ENCODE results near the gene CCL20. TPM values are rescaled to one million over a fixed set of nuclear protein-coding genes. Genes with fewer than 3 reads are reported as not detected.
A peak's percentile ranks its signal among the peaks of the same experiment; 100 is the strongest.

The CCL20 gene
- total and polyA plus RNA-seq, 2 of the 13 experiments (the other 11 are each of a cell fraction or from before 2014, with no cell fraction given), result 223 to 903 TPM

GRCh38 chr2:227813562-227814353 lies at the start of gene CCL20 (continued):
- peak; percentile 57; the same call in 1 of the 2 replicates for TF ChIP-seq ZHX1 (CRISPR knock-in tag; IDR thresholded peaks at IDR 0.05; ENCODE audit: low read depth)
- no peak for TF ChIP-seq PRDM4 (CRISPR knock-in tag; IDR thresholded peaks at IDR 0.05; ENCODE audit: borderline replicate concordance)
- peak; percentile 99 for TF ChIP-seq FOXK1 (CRISPR knock-in tag; IDR thresholded peaks at IDR 0.05; ENCODE audit: borderline replicate concordance, low read depth)
- no peak for TF ChIP-seq BRD4 (CRISPR knock-in tag; IDR thresholded peaks at IDR 0.05)
- no peak; the same call in 1 of the 2 replicates for TF ChIP-seq ZNF33B (CRISPR knock-in tag; IDR thresholded peaks at IDR 0.05)
- peak in 1 of 2 experiments; percentile 96; a peak in 2 of 4 replicates for TF ChIP-seq ATF4 (CRISPR knock-in tag; IDR thresholded peaks at IDR 0.05)
- TF ChIP-seq IRF2 (CRISPR knock-in tag; IDR thresholded peaks at IDR 0.05), result peak; percentile 54; the same call in 1 of the 2 replicates
- no peak; the same call in 1 of the 2 replicates for TF ChIP-seq ZKSCAN1 (IDR thresholded peaks at IDR 0.05; ENCODE audit: low read length)
- no peak for TF ChIP-seq PCBP1 (IDR thresholded peaks at IDR 0.05; ENCODE audit: borderline replicate concordance, low read depth, low read length)
- TF ChIP-seq MIXL1 (CRISPR knock-in tag; IDR thresholded peaks at IDR 0.05), result peak; percentile 74
- TF ChIP-seq ZSCAN5A (CRISPR knock-in tag; IDR thresholded peaks at IDR 0.05; ENCODE audit: borderline replicate concordance), result 0 out of 2 replicates have a peak, but pooled peaks have one; percentile 52
- peak; percentile 16; the same call in 1 of the 2 replicates for TF ChIP-seq RAD21 (CRISPR knock-in tag; IDR thresholded peaks at IDR 0.05)
- TF ChIP-seq MLLT10 (CRISPR knock-in tag; IDR thresholded peaks at IDR 0.05), result no peak
- TF ChIP-seq MATR3 (CRISPR knock-in tag; IDR thresholded peaks at IDR 0.05), result no peak
- peak; percentile 98 for TF ChIP-seq ARID5B (CRISPR knock-in tag; IDR thresholded peaks at IDR 0.05)
